Measurements from ENCODE around the gene PCSK6.
A peak's percentile ranks its signal among the peaks of the same experiment; 100 is the strongest.

PCSK6 gene

DNA sequence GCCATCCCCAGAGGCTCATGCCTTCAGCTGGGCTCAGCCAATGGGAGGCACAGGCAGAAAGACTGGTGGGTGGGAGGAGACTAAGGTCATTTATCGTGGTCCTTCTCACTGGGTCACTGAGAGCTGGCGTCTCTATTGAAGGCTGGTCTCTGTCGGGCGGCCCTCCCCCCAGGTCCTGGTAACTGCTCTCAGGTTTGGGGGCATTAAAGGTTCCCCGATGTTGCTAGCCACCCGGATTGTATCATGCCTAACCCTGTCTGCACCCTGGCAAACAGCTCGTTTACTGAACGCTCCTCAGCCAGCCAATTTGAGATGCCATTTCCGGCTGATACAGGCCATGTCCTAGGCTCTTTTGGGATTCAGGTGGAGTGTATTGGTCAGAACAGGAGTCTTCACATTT is 222.7 kb downstream of the PCSK6 start:
- no peak for DNase-seq (ENCODE audit: low read depth)
- TF ChIP-seq, protein P1, sequence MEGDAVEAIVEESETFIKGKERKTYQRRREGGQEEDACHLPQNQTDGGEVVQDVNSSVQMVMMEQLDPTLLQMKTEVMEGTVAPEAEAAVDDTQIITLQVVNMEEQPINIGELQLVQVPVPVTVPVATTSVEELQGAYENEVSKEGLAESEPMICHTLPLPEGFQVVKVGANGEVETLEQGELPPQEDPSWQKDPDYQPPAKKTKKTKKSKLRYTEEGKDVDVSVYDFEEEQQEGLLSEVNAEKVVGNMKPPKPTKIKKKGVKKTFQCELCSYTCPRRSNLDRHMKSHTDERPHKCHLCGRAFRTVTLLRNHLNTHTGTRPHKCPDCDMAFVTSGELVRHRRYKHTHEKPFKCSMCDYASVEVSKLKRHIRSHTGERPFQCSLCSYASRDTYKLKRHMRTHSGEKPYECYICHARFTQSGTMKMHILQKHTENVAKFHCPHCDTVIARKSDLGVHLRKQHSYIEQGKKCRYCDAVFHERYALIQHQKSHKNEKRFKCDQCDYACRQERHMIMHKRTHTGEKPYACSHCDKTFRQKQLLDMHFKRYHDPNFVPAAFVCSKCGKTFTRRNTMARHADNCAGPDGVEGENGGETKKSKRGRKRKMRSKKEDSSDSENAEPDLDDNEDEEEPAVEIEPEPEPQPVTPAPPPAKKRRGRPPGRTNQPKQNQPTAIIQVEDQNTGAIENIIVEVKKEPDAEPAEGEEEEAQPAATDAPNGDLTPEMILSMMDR (IDR thresholded peaks at IDR 0.05; ENCODE audit: insufficient read depth, low read depth, low read length, missing control alignments), result no peak
- H3K4me3 ChIP-seq (ENCODE audit: low read depth, low read length), result no peak overlapping the region

DNA sequence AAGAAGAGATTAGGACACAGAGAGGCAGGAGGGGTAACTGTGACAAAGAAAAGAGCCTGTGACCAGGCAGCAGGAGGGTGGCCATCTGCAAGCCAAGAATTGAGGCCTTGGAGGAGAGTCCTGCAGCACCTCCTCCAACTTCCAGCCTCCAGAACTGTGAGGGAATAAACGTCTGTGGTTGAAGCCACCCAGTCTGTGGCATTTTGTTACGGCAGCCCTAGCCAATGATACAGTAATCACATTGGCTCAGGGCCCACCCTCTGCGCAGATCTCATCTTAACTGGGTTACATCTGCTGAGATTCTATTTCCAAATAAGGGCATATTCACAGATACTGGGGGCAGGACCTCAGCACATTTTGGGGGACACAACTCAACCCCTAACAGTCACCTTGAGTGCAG is 223.5 kb downstream of the PCSK6 start:
- no peak overlapping the region for H3K4me3 ChIP-seq (ENCODE audit: low read depth, low read length)
- DNase-seq (ENCODE audit: low read depth), result no peak
- TF ChIP-seq, protein P1 (IDR thresholded peaks at IDR 0.05; ENCODE audit: insufficient read depth, low read depth, low read length, missing control alignments), result no peak

DNA sequence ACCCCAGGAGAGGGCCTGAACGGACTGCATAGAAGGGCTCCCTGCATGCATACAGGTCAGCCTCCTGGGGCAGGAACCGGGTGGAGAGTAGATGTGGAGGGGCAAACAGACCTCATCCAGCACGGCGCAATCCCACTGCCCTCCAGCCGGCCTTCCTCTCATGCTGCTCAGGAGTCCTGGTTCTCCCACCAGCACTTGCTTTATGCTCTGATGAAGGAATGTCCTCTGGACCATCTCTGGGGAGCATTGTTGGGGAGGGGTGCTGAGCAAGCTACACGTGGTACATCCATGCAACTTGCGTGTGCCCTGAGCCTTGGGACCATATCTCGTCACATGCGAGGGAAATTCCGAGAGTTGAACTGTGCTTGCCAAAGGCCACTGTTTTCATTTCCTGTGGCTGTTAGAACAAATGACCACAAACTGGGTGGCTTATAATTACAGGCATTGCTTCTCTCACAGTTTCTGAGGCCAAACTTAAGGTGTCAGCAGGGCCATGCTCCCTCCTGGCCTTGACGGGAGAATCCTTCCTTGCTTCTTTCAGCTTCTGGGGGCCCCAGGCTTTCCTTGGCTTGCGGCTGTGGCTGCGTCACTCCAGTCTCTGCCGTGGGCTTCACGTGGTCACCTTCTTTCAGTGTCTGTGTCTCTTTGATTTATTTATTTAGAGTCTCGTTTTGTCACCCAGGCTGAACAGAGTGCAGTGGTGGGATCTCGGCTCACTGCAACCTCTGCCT is 224.4 kb downstream of the PCSK6 start:
- TF ChIP-seq, protein P1 (IDR thresholded peaks at IDR 0.05; ENCODE audit: insufficient read depth, low read depth, low read length, missing control alignments), result no peak
- H3K4me3 ChIP-seq (ENCODE audit: low read depth, low read length), result no peak overlapping the region
- DNase-seq (ENCODE audit: low read depth), result peak; percentile 85

DNA sequence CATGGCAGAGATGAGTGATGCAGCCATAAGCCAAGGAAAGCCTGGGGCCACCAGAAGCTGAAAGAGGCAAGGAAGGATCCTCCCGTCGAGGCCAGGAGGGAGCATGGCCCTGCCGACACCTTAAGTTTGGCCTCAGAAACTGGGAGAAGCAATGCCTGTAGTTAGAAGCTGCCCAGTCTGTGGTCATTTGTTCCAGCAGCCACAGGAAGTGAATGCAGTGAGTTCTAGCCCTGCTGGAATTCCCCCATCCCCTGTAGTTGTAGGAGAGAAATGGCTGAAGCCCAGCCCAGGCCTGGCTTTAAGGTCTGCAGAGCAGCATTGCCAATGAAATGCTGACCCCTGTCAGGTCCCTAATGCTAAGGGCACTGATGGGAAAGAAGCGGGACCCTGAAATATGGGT is 225.5 kb downstream of the PCSK6 start:
- peak overlapping the region; percentile 4; the same call in 1 of the 2 replicates for H3K4me3 ChIP-seq (ENCODE audit: low read depth, low read length)
- peak; percentile 69 for DNase-seq (ENCODE audit: low read depth)
- TF ChIP-seq, protein P1 (IDR thresholded peaks at IDR 0.05; ENCODE audit: insufficient read depth, low read depth, low read length, missing control alignments), result no peak

DNA sequence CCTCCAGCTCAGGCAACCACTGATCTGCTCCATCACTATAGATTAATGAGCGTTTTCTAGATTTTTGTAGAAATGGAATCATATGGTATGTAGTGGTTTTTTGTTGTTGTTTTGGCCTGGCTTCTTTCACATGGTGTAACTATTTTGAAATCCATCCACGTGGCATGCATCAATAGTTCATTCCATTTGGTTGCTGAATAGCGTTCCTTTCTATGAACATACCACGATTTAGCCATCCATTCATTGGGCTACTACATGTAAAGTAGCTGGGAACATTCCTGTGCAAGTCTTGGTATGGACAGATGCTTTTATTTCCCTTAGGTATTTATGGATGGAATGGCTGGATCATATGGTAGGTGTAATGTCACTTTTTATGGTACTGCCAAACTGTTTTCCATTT is 227.0 kb downstream of the PCSK6 start:
- no peak for DNase-seq (ENCODE audit: low read depth)
- H3K4me3 ChIP-seq (ENCODE audit: low read depth, low read length), result no peak overlapping the region
- TF ChIP-seq, protein P1 (IDR thresholded peaks at IDR 0.05; ENCODE audit: insufficient read depth, low read depth, low read length, missing control alignments), result no peak

DNA sequence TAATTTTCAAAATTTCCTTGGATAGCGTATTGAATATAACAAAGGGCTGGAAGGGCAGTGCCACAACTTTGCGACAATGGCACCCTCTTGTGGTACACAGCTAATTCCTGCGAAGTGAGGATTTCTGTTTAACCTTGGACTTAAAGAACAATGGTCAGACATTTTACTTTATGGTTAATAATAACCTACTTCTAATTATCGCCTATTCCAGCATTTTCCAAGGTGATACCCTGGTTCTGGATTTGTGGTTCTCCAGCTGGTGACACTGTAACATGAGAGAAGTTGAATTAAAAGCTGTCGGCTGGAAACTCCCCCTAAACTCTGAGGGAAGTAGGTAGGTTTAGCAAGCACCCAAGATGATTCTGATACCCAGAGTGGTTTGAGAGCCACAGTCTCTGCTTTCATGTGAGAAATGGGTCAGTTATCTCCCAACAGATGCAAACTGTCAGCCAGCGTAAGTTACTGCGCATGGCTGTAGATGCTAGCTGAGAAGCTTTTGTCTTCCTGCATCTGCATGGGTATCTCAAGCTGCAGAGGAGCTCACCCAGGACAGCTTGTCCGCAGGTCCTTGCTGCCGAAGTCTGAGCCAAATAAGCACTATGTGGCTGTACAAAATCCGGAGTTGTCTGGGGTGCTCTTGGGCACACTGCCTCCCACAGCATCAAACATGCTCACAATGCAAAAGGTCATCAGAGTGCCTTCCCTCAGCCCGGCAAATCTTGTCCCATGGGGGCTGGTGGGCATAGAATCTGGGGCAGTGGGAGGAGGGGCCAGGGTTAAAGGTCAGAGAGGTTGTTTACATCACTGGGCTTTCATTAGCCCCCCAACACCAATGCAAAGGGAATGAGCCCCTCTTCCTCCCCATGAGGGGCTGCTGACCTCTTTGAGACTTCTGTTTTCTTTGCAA is 231.0 kb downstream of the PCSK6 start:
- H3K4me3 ChIP-seq (ENCODE audit: low read depth, low read length), result no peak overlapping the region
- TF ChIP-seq, protein P1 (IDR thresholded peaks at IDR 0.05; ENCODE audit: insufficient read depth, low read depth, low read length, missing control alignments), result peak; percentile 81
- DNase-seq (ENCODE audit: low read depth), result peak; percentile 80
